GM21528 (cell line): Measurements from ENCODE around the gene FBXO24.
"Not testable (repeated sequence)": the region's sequence is repeated elsewhere in the genome, so short reads cannot be mapped to it uniquely, and the experiment has no call there.

Source experiments
- ATAC-seq: cut with Tn5 transposase; IDR thresholded peaks from one replicate; pipeline ENCODE4 v1.9.1; 2021; ENCODE audit warnings: mild to moderate bottlenecking, moderate library complexity; ENCODE audit not compliant: unreplicated experiment, low FRiP score

FBXO24 gene

GRCh38 chr7:100555701-100556100 lies 30.4 kb upstream of the FBXO24 start:
- no peak for ATAC-seq

DNA sequence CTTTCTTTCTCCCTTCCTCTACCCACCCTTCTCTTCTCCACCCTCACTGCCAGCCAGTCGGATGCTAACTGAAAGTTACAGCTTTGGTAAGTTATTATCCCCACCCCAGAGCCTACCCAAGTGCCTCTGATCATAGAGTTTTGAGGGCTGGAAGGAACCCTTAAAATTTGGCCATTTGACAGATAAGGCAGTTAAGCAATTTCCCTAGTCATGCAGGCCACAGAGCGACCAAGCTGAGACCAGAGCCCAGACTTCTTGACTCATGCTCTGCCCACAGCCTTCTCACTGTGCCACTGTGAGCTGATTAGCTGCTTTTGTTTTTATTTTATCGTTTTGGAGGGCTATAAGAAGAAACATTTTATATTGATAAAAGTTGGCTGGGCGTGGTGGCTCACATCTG lies 29.6 kb upstream of the FBXO24 start:
- ATAC-seq, result no peak

- ATAC-seq, result no peak
These were observed 27.0 kb upstream of the FBXO24 start for GRCh38 chr7:100559127-100559526.

GRCh38 chr7:100561491-100562194 lies 24.5 kb upstream of the FBXO24 start:
- no peak for ATAC-seq

DNA sequence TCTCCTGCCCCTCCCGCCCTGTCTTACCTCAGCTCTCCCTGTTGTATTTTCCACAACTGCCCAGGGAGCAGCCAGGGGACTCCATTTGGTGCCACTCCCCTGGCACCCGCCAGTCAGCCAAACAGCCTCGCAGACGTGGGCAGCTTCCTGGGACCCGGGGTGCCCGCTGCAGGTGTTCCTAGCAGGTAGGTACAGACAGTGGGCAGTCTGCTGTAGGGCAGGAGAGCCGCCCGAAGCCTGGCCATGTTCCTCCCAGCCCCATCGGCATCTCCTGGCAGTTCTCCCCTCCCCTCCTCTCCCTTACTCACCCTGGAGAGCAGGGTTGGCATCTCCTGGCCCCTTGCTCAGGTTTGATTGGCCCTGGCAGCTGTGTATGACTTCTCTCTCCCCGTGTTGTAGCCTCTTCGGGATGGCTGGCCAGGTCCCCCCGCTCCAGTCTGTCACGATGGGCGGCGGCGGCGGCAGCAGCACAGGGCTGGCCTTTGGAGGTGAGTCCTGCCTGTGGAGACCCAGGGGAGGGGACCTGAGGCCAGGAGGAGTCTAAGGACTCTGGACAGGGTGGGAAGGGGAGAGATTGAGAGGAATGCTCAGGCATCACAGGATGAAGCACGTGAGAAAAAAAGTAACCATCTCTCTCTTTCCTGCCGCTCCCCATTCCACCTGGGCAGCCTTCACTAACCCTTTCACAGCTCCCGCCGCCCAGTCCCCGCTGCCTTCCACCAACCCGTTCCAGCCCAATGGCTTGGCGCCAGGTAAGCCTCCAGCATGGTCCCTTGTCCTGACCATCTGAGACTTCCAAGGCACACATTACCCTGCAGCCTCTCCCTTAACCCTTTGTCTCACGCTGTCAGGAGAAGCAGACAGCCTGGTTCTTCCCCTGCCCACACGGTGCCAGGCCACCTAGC lies 23.7 kb upstream of the FBXO24 start:
- ATAC-seq, result no peak

DNA sequence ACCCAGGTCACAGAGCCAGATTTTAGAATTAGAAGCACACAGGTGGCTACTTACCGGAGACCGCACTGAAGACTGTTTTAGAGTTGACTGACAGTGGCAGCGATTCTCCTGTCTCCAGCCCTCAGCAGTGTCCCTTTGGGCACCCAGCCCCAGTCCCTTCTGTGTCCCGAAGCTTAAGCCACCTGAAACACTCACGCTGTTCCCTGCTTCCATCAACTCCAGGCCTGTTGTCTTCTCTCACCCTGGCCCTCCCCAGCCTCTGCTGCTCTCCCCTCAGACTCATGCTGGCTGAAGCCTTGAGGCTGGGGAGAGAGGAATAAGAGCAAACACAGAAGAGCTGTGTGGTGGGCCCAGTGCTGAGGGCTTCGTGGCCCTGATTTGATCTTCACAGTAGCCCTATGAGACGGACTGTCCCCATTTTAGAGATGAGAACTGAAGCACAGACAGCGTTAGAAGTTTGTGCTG lies 23.0 kb upstream of the FBXO24 start:
- ATAC-seq, result no peak

GRCh38 chr7:100563809-100564400 lies 22.2 kb upstream of the FBXO24 start:
- ATAC-seq, result no peak

DNA sequence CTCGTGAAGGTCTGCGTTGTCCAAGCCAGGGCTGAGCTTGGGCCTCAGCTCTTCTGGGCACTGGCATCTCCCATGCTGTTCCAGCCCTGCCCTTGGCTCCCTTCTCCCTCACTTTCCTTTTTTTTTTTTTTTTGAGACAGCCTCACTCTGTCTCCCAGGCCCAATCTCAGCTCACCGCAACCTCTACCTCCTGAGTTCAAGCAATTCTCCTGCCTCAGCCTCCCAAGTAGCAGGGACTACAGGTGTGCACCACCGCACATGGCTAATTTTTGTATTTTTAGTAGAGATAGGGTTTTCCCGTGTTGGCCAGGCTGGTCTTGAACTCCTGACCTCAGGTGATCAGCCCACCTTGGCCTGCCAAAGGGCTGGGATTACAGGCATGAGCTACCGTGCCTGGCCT lies 21.7 kb upstream of the FBXO24 start:
- not testable (repeated sequence) for ATAC-seq

DNA sequence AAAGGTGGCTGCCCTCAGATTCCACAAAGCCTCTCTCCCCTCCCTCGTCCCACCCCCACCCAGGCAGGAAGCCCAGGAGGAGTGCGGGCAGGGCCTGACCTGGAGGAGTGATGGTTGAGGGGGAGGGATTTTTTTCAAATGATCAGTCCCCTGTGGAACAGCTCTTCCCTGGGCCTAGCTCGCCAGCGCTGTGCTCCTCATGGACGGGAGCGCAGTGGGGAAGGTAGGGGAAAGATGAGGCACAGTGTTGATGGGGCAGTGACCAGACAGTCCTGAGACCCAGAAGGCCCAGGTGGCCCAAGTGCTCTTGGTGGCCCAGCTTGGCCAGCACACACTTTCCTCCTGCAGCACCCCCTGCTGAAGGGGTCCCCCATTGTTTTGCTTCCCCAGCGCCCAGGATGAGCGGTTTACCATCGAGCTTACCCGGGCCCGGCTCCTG lies 21.0 kb upstream of the FBXO24 start:
- no peak for ATAC-seq

DNA sequence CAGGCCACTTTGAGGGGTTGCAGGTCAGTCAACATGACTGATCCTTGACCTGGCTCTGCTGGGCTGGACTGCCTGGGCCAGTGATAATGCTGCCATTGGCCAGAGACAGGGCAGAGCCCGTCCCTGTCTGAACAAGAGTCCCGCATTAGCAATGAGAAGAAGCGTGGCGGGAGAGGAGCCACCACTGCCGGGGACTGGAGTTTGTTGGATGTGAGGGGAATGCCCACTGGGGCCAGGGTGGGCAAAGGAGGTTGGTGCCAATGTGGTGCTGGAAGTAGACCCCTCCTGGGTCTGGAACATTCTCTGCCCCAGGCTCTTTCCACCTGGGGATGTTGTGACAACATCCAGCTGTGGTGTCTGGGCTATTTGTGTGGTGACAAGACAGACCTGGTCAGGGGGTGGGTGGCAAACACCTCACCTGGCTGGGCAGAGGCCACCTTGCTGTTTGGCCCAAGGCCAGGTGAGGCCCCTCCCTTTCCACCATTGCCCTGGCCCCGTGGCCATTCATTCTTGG lies 20.1 kb upstream of the FBXO24 start:
- no peak for ATAC-seq

DNA sequence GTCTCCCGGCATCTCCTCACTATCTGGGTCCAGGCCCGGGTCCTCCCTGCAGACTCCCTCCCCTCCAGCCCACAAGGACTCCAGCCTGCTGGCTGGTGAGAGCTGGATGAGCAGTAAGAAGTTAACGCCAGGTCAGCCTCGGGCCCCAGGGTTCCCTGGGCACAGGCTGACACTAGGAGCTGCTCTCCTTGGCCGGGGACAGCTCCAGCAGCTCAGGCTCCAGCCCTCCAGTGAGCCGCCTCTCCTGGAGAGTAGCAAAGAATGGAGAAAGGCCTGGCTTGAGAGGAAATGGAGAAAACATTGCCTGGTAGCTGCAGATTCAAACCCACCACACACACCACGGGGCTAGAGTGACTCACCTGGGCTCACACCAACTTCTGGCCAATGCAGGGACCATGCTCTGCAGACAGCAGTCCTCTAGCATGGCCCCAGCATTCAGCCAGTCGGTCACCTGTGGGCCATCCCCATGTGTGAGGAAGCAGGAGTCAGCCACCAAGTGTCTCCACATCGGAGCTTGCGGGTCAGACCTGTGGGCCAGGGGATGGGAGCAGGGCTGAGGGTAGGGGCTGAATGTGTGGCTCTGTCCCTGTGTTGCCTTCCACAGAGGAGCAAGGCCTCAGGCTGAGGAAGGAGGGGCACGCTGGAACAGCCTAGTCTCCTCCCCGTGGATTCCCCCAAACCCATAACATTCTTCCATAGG lies 18.9 kb upstream of the FBXO24 start:
- ATAC-seq, result no peak

DNA sequence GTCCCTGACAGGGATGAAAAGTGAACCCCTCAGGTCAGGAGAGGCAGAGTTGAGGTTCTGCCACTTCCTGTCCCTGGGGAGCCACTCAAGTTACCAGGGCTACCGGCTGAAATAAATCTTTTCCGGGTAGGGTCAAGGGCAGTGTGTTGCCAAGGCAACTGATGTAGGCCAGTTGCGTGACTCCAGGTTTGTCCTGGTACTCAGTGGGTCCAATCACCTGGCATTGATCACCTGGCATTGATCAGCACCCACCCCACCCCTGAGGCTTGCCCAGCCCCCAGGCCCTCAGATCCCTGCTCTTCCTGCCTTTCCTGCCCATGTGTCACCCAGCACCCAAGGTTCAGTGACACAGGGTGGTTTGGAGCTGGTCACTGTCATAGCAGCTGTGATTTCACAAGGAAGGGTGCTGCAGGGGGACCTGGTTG lies 18.4 kb upstream of the FBXO24 start:
- no peak for ATAC-seq

DNA sequence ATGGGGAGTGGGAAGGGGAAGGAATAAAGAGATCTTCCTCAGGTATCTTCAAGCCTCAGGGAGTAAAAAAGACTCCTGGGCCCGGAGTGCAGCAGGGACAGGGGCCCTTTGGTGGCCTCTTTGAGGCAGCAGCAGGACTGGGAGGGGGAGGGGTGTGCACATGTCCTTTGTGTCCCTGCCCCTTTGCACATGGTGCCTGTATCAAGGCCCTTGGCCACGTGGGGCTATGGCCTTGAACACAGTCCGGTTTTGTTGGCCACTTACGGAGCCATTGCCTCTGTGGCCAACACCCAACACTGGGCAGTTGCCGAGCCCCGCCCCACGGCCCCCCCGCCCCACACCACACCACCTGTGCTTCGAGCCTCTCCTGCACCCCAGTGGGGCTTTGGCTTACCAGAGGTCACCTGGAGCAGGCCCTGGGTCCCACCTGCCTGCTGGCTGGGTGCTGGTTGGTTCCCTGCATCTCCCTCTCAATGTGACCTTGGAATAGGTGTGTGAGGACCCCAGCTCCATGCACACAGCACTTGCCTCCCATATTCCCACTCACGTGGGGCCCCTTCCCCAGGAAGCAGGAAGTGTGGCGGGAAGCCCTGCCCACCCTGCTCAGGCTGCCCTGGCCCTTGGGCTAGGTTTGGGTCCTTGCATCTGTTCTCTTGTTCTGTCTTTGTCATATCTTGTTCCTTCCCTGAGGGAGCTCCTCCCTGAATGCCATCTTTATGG lies 17.8 kb upstream of the FBXO24 start:
- ATAC-seq, result no peak

DNA sequence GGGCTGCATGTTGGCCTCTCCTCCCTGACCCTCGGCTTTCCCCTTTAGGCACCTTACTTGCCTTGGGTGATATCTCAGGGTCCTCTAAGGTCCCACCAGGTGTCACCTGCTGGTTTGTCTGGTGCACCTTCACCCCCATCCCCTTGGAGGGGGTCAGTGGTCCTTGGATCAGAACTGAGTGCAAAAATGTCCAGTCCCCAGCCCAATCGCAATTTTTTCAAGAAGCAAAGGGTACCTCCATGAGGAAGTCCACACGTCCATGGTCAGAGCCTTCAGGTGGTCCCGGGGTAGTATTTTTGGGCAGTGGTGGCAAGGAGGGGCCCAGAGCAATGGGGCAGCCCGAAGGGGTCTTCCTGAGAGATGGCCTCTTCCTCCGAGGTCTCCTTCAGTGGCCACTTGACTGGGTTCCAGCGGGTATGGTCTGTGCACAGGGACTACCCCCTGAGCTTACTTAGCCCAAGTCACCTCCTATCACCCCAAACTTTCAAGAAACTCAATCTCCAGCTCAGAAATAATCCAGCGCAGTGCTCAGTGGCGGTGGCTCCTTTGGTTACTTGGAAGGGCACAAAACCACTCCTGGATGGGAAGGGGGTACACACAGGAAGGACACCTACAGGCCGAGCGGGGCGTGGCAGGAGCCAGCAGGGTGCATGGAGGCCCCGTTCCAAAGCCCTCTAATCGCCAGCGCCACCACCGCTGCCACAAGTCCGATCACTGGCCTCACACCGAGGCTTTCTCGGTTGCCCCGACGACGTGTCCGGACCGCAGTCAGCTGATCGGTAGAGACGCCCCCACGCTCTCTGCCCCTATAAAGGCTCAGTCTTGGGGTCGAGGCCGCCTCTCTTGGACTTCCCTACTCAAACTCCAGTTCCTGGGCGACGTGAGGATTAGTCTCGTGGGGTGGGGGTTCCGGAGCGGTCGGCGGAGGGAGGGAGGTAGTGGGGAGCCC lies 17.0 kb upstream of the FBXO24 start:
- no peak for ATAC-seq

DNA sequence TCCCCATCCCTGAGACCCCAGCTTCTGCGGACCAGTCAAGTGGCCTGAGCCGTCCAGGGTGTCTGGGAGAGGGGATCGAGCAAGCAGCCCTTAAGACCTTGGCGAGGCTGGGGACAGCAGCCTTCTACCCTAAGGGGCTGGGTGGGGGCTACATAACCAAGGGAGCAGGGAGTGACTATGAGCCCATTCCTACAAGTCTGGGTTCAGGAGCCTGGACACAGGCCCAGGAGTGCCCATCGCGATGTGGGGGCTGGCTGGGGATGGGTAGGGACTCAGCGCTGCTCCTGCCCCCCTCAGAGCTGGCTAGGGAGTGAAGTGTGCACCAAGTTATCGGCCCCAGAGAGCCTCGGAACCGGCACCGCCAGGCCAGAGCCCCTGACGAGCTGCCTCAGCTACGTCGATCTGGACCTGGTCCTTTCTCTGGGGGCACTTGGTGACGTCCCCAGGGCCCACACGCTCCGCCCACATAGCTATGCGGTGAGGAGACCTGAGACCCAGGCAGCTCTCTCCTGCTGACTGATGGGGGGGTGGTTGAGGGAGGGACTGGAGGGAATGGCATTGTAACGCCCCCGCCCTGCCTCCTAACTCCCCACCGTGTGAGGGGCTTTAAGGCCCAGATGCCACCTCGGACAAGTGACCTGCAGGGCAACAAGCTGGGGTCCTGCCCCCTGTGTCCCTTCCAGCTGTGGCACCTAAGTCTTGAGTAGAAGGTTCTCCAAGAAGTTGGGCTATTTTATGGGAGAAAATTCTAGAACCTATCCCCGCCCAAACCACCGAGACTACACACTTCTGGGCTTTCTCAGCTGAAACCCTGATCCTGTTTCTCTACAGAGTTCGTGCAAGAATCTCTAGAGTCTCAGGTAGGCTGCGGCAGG lies 14.9 kb upstream of the FBXO24 start:
- ATAC-seq, result no peak

DNA sequence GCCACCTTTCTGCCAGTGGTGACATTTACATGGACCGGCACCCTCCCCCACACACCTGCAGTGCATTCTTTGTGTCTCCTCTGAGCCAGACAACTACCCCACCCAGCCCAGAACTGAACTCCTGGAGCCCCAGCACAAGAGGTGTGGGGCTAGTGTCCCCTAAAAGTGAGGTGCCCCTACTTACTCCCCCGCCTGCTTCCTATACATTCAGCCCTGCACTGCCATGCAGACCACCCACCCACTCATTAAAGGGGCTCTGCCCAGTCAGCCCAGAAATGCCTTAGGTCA lies 14.4 kb upstream of the FBXO24 start:
- no peak for ATAC-seq

GRCh38 chr7:100572281-100572948 lies 13.7 kb upstream of the FBXO24 start:
- ATAC-seq, result no peak
